Upper lobe of left lung (tissue), 6 donors: ENCODE measurements around the gene CYP26B1. TPM values are rescaled to one million over a fixed set of nuclear protein-coding genes. Genes with fewer than 3 reads are reported as not detected.

Experiments used
- ATAC-seq, 2 donors: fragments of 200-7000 bp; cut with Tn5 transposase; one replicate each; pipeline ENCODE4 v1.9.1; 2022; ENCODE audit warnings: mild to moderate bottlenecking in 2 of 2, moderate library complexity in 2 of 2; ENCODE audit not compliant: low FRiP score in 2 of 2
- DNase-seq, 2 donors: peaks; one replicate each; pipeline ENCODE4 v3.0.0-alpha.2; 2019 to 2020
- H3K27ac ChIP-seq, 4 donors: fragments of 200-600 bp; sonication (generic); one replicate each; pipeline ENCODE4 v1.5.1; 2016 to 2019
- H3K27me3 ChIP-seq, 4 donors: fragments of 200-600 bp; sonication (generic); one replicate each; pipeline ENCODE4 v1.5.1; 2017 to 2019
- H3K36me3 ChIP-seq, 4 donors: fragments of 200-600 bp; sonication (generic); one replicate each; pipeline ENCODE4 v1.5.1; 2016 to 2019
- H3K4me1 ChIP-seq, 4 donors: fragments of 200-600 bp; sonication (generic); one replicate each; pipeline ENCODE4 v1.5.1; 2018 to 2019
- H3K4me3 ChIP-seq, 4 donors: fragments of 200-600 bp; sonication (generic); one replicate each; pipeline ENCODE4 v1.5.1; 2017 to 2019; ENCODE audit warnings: mild to moderate bottlenecking in 2 of 4, moderate library complexity in 1 of 4
- H3K9me3 ChIP-seq, 4 donors: fragments of 200-600 bp; sonication (generic); one replicate each; pipeline ENCODE4 v1.5.1; 2018 to 2019
- EP300 ChIP-seq, 4 donors: sonication (generic); formaldehyde crosslinking; IDR thresholded peaks; one replicate each; pipeline ENCODE4 v1.5.1; 2017; ENCODE audit warnings: antibody characterized with exemption in 4 of 4, control low read depth in 2 of 4
- POLR2A ChIP-seq, 4 donors: fragments of 450-650 bp; IDR thresholded peaks; one replicate each; pipeline ENCODE4 v1.5.1; 2016 to 2017; ENCODE audit warnings: antibody characterized with exemption in 4 of 4, mild to moderate bottlenecking in 2 of 4
- POLR2AphosphoS5 ChIP-seq, 2 donors: sonication (generic); formaldehyde crosslinking; IDR thresholded peaks; one replicate each; pipeline ENCODE4 v1.5.1; 2017; ENCODE audit warnings: antibody characterized with exemption in 2 of 2
- WGBS, 2 donors: methylation state at CpG; one replicate each; pipeline ENCODE4 v1.1.5; 2017 to 2018; 5-methylcytosine and 5-hydroxymethylcytosine counted together
- total RNA-seq, 6 donors: library from RNA; depleted of rRNA in 4 of 6; stranded (reverse); fragments of >200 nt in 4 of 6; gene quantifications; one replicate each; pipeline versions ENCODE4 v1.1.0 to v1.2.1, GENCODE V29; 2016 to 2021
- TF ChIP-seq, protein P1 (sequence below), 6 experiments: fragments of 450-650 bp in 4 of 6; fragments of 200-600 bp in 2 of 6; sonication (generic) in 2 of 6; IDR thresholded peaks; one replicate each; pipeline ENCODE4 v1.5.1; 2016 to 2019; ENCODE audit warnings: antibody characterized with exemption in 6 of 6
- donor health status: DM: no; HTN: no; CAD: no; lungs with moderate emphysema.
- donor health status: DM: no; HTN: yes; CAD: no; lungs with severe emphysema.

Gene CYP26B1
- total RNA-seq, 6 donors from 2014 or later = 0.89 to 4.8 (median 4.5) TPM; not detected in 1

DNA sequence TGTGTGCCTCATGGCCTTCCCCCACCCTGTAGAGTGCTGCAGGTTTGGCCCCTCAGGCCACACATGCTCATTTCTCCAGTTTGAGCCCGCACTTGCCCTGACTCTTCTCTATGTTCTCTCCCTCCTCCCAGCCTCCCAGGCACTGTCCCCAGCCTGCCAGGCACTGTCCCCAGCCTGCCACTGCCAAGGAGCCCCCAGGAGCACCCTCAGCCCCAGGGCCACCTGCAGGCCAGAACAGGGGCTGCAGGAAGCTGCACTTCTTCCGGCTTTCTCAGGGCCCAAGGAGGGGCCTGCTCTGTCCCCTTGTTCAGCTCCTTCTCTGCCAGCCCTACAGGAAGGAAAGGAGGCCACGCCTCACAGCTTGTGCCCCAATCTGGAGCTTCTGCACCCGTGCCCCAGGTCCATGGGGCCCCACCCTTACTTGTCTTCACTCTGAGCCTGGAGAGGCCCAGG is 31.6 kb downstream of the CYP26B1 start:
- DNase-seq (peak in 1 of 2 donors; percentile 58), ATAC-seq (peak in 1 of 2 donors; percentile 51)
- no peak overlapping the region for H3K4me3 ChIP-seq
- TF ChIP-seq EP300 (IDR thresholded peaks at IDR 0.05) = no peak
- TF ChIP-seq, protein P1, sequence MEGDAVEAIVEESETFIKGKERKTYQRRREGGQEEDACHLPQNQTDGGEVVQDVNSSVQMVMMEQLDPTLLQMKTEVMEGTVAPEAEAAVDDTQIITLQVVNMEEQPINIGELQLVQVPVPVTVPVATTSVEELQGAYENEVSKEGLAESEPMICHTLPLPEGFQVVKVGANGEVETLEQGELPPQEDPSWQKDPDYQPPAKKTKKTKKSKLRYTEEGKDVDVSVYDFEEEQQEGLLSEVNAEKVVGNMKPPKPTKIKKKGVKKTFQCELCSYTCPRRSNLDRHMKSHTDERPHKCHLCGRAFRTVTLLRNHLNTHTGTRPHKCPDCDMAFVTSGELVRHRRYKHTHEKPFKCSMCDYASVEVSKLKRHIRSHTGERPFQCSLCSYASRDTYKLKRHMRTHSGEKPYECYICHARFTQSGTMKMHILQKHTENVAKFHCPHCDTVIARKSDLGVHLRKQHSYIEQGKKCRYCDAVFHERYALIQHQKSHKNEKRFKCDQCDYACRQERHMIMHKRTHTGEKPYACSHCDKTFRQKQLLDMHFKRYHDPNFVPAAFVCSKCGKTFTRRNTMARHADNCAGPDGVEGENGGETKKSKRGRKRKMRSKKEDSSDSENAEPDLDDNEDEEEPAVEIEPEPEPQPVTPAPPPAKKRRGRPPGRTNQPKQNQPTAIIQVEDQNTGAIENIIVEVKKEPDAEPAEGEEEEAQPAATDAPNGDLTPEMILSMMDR (IDR thresholded peaks at IDR 0.05) = peak in 2 of 6 experiments; percentile 10 to 41
- no peaks in the 10 kb centered on the region for H3K27me3 ChIP-seq
- 39 to 79% methylated on average over 2 to 4 of the region's 4 CpGs for WGBS, 2 donors
- H3K27ac ChIP-seq = no peak overlapping the region
- no peaks in the 10 kb centered on the region for H3K36me3 ChIP-seq
- no peaks in the 10 kb centered on the region for H3K9me3 ChIP-seq
- H3K4me1 ChIP-seq = peaks cover 0 to 10% (median 5%) of the 10 kb centered on the region in 4 donors

DNA sequence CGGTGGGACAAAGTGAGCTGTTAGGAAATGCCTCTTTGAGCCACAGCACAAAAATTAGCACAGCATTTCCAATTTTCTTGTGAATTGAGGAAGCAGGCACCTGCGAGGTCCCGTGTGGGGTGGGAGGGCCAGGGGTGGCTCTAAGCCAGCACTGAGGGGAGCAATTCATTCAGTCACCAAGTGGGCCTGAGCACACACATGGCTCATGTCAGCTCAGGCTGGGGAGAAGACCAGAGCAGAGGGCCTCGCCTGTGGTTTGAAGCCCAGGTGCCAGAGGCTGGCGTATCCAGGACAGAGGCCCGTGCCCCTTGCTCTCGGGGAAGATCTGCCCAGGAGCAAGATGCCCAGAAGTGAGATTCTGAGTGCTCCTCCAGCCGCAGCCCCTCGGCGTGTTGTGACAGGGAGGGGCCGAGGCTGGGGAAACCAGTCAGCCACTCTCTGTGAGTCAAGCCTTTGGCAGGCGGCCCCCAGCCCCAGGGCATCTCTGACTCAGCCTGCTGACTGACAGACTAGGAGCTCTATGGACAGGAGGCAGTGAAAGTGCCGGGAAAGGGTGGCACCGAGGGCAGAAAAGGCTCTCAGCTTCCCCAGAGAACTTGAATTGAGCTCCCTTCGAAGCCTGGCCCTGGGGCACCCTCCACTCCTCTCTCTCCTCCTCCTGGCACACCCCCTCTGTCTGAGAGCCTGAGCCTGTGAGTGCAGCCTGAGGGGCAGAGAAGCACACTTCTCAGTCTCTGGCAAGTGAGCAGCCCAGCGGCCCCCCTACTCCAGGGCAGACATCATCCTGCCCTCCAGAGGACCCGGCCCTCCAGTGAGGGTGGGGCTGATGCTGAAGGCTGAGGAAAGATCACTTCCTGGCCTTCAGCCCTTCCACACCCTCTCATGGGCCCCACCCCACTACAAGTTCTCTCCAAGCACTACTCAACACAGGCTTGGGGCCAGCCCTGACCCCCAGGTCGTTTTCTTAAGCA is 32.3 kb downstream of the CYP26B1 start:
- DNase-seq (peak; percentile 56 to 76), ATAC-seq (peak; percentile 69 to 88)
- Histone ChIP-seq H3K27me3 (no peaks in the 10 kb centered on the region), H3K4me1 (peaks cover 0 to 10% (median 5%) of the 10 kb centered on the region in 4 donors), H3K9me3 (no peaks in the 10 kb centered on the region), H3K4me3 (no peak overlapping the region), H3K27ac (no peak overlapping the region), H3K36me3 (no peaks in the 10 kb centered on the region)
- no peak for TF ChIP-seq POLR2AphosphoS5 (IDR thresholded peaks at IDR 0.05)
- TF ChIP-seq, protein P1 (IDR thresholded peaks at IDR 0.05) = no peak
- TF ChIP-seq EP300 (IDR thresholded peaks at IDR 0.05) = no peak
- TF ChIP-seq POLR2A (IDR thresholded peaks at IDR 0.05) = no peak
- 47 to 51% methylated on average over 8 to 18 of the region's 18 CpGs for WGBS, 2 donors

DNA sequence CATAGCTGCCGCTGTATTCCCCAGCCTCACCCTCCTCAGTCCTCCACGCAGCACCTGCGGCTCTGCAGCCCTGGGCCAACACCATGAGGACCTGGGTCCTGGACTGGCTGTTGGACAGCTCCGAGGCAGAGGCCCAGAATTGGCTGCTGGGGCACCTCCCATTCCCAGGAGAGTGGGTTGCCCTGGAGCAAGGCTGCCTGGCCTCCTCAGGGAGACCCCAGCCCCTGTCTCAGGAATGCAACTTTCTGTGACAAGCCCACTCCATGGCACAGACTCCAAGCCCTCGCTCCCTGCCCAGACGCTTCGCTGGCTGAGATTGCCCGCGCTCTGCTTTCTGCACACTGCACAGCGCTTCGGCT is 33.0 kb downstream of the CYP26B1 start:
- Histone ChIP-seq H3K27me3 (no peaks in the 10 kb centered on the region), H3K4me1 (peaks cover 0 to 10% (median 5%) of the 10 kb centered on the region in 4 donors), H3K4me3 (no peak overlapping the region), H3K27ac (no peak overlapping the region), H3K9me3 (no peaks in the 10 kb centered on the region), H3K36me3 (no peaks in the 10 kb centered on the region)
- 93 to 96% methylated on average over 10 to 11 of the region's 11 CpGs for WGBS, 2 donors
- DNase-seq = peak in 1 of 2 donors; percentile 52
- no peak for TF ChIP-seq POLR2A (IDR thresholded peaks at IDR 0.05)
- TF ChIP-seq EP300 (IDR thresholded peaks at IDR 0.05) = no peak
- no peak for TF ChIP-seq POLR2AphosphoS5 (IDR thresholded peaks at IDR 0.05)
- TF ChIP-seq, protein P1 (IDR thresholded peaks at IDR 0.05) = no peak
- ATAC-seq = no peak

DNA sequence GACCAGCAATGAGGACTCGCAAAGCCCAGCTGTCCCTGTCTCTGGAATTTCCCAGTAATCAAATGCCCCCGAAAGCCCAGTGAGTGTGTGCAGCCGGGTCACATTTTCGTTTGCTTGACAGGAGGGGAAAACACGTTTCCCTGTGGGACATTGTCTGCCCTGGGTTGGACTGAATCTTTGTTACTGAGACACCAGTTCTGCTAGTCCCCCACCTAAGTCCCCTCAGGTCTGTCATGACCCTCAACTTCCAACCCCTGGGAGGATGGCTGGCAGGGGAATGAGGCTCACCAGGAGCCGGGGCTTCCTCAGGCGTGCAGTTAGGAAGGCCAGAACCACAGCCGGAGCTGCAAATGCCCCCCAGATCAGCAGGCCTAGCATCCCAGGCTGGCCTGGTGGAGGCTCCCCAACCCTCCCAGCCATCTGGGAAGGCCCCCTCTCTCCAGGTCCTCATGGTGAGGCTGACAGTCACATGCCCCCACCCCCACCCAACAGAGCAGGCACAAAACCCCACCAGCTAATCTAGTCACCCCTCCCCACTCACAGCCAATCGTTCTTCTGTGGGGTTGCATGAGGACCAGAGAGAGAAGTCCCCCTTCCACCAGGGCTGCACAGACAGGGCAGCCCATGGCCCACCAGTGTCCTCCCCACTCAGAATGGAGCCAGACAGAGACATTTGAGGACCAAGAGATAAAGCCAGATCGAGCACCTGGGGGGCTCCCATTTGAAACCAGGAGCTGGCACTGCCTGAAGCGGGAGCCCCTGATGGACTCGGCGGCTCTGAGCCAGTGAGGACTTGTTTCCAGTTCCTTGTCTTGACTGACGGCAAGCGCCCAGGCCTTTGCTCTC is 33.6 kb downstream of the CYP26B1 start:
- peak in 1 of 2 donors; percentile 27 for DNase-seq
- WGBS, 2 donors = 88 to 95% methylated on average over 3 to 14 of the region's 15 CpGs
- no peak for ATAC-seq
- Histone ChIP-seq H3K27me3 (no peaks in the 10 kb centered on the region), H3K4me1 (peaks cover 0 to 10% (median 5%) of the 10 kb centered on the region in 4 donors), H3K36me3 (no peaks in the 10 kb centered on the region), H3K4me3 (no peak overlapping the region), H3K27ac (no peak overlapping the region), H3K9me3 (no peaks in the 10 kb centered on the region)
- TF ChIP-seq EP300 (IDR thresholded peaks at IDR 0.05) (no peak), POLR2AphosphoS5 (IDR thresholded peaks at IDR 0.05) (no peak), POLR2A (IDR thresholded peaks at IDR 0.05) (no peak)
- TF ChIP-seq, protein P1 (IDR thresholded peaks at IDR 0.05) = no peak
